Dedifferentiated amniotic fluid mesenchymal stem cell (primary cell): ENCODE results near the gene SCN4A.

Source experiments
- DNase-seq: peaks from one replicate; pipeline ENCODE4 v3.0.0-alpha.2; 2016; ENCODE audit errors: extremely low spot score

SCN4A gene

GRCh38 chr17:63955232-63955631 lies 17.5 kb downstream of the SCN4A start:
- DNase-seq = no peak

GRCh38 chr17:63954402-63955063 lies 18.2 kb downstream of the SCN4A start:
- DNase-seq = no peak

- DNase-seq = no peak
These were observed 21.5 kb downstream of the SCN4A start for GRCh38 chr17:63950940-63951907.

- DNase-seq = no peak
These were observed 23.0 kb downstream of the SCN4A start for GRCh38 chr17:63949576-63950250.

GRCh38 chr17:63948521-63948920 lies 24.2 kb downstream of the SCN4A start:
- DNase-seq = no peak

- DNase-seq = no peak
These were observed 24.9 kb downstream of the SCN4A start for GRCh38 chr17:63947711-63948330.

- no peak for DNase-seq
These were observed 26.0 kb downstream of the SCN4A start for GRCh38 chr17:63946440-63947363.

- DNase-seq = no peak
These were observed 26.8 kb downstream of the SCN4A start for GRCh38 chr17:63945784-63946439.

- no peak for DNase-seq
These were observed 27.8 kb downstream of the SCN4A start for GRCh38 chr17:63944736-63945499.

- no peak for DNase-seq
These were observed 29.0 kb downstream of the SCN4A start for GRCh38 chr17:63943745-63944144.

GRCh38 chr17:63942309-63942985 lies 30.3 kb downstream of the SCN4A start:
- DNase-seq = no peak

GRCh38 chr17:63941751-63942150 lies 31.0 kb downstream of the SCN4A start:
- no peak for DNase-seq

- no peak for DNase-seq
These were observed 31.6 kb downstream of the SCN4A start for GRCh38 chr17:63941162-63941561.

- DNase-seq = no peak
These were observed 32.1 kb downstream of the SCN4A start for GRCh38 chr17:63940584-63940983.

GRCh38 chr17:63939884-63940283 lies 32.8 kb downstream of the SCN4A start:
- no peak for DNase-seq

GRCh38 chr17:63939401-63939800 lies 33.3 kb downstream of the SCN4A start:
- DNase-seq = no peak

GRCh38 chr17:63937920-63938319 lies 34.8 kb downstream of the SCN4A start:
- DNase-seq = no peak

- no peak for DNase-seq
These were observed 35.4 kb downstream of the SCN4A start for GRCh38 chr17:63937319-63937718.
